Endothelial cell (in vitro differentiated cells): ENCODE measurements around the gene MED19. TPM values are rescaled to one million over a fixed set of nuclear protein-coding genes. Genes with fewer than 3 reads are reported as not detected.

ENCODE experiments used
- DNase-seq: peaks from one replicate; pipeline ENCODE4 v3.0.0; 2021; ENCODE audit warnings: low spot score
- H3K27ac Mint-ChIP-seq: one replicate; pipeline ENCODE4 v1.8.0; 2021; ENCODE audit warnings: mixed read lengths, inconsistent platforms; ENCODE audit not compliant: unreplicated experiment
- H3K27me3 Mint-ChIP-seq: one replicate; pipeline ENCODE4 v1.8.0; 2021; ENCODE audit warnings: mild to moderate bottlenecking, moderate library complexity, mixed read lengths, inconsistent platforms; ENCODE audit not compliant: unreplicated experiment
- H3K36me3 Mint-ChIP-seq: one replicate; pipeline ENCODE4 v1.8.0; 2021; ENCODE audit warnings: mild to moderate bottlenecking, low read depth, mixed read lengths, inconsistent platforms; ENCODE audit not compliant: unreplicated experiment
- H3K4me1 Mint-ChIP-seq: one replicate; pipeline ENCODE4 v1.8.0; 2021; ENCODE audit warnings: mild to moderate bottlenecking, mixed read lengths, inconsistent platforms; ENCODE audit not compliant: unreplicated experiment
- H3K4me3 Mint-ChIP-seq: one replicate; pipeline ENCODE4 v1.8.0; 2021; ENCODE audit warnings: mild to moderate bottlenecking, mixed read lengths, inconsistent platforms; ENCODE audit not compliant: unreplicated experiment
- H3K9me3 Mint-ChIP-seq: one replicate; pipeline ENCODE4 v1.8.0; 2021; ENCODE audit warnings: mixed read lengths, inconsistent platforms; ENCODE audit not compliant: unreplicated experiment
- CTCF ChIP-seq: fragments of 200-600 bp; sonication (generic); IDR thresholded peaks from one replicate; pipeline ENCODE4 v1.5.0; 2021; ENCODE audit warnings: antibody characterized with exemption; ENCODE audit not compliant: unreplicated experiment
- total RNA-seq: library from RNA; stranded (reverse); fragmentation: NEBNext Ultra II Directional; extraction: Animal tissue kit (Norgen Biotek cat#: 25700); gene quantifications from one replicate; pipeline ENCODE4 v1.2.1, GENCODE V29; 2021; ENCODE audit not compliant: unreplicated experiment

Gene MED19
- total RNA-seq, 1 donor from 2014 or later: 20.5 TPM

GRCh38 chr11:57741132-57742086 is 29.4 kb upstream of the MED19 start, which contains the start of gene SELENOH:
Gene SELENOH (plus strand): TSS chr11:57741491. CDS start chr11:57741596, 105 bp downstream.
- TF ChIP-seq CTCF: no peak
- DNase-seq: peak; percentile 92
- Mint-ChIP-seq H3K4me1 (peaks cover 33% of the 10 kb centered on the region), H3K27me3 (peaks cover 19% of the 10 kb centered on the region), H3K9me3 (no peaks in the 10 kb centered on the region), H3K27ac (peak within 1 kb of the TSS; percentile 99), H3K4me3 (peak within 1 kb of the TSS; percentile 100), H3K36me3 (peaks cover 45% of the 10 kb centered on the region)

- H3K9me3 Mint-ChIP-seq: peaks cover 4% of the 10 kb centered on the region
- H3K27ac Mint-ChIP-seq: peak overlapping the region; percentile 32
- H3K27me3 Mint-ChIP-seq: peaks cover 2% of the 10 kb centered on the region
- H3K4me1 Mint-ChIP-seq: peaks cover 12% of the 10 kb centered on the region
- H3K36me3 Mint-ChIP-seq: peaks cover 24% of the 10 kb centered on the region
- DNase-seq: no peak
- no peak overlapping the region for H3K4me3 Mint-ChIP-seq
- TF ChIP-seq CTCF: no peak
Observed at GRCh38 chr11:57735619-57736298, 23.7 kb upstream of the MED19 start.

GRCh38 chr11:57732661-57733060 is 20.6 kb upstream of the MED19 start:
- peaks cover 11% of the 10 kb centered on the region for H3K4me1 Mint-ChIP-seq
- no peak for TF ChIP-seq CTCF

GRCh38 chr11:57729479-57729878 is 17.5 kb upstream of the MED19 start:
- DNase-seq: no peak
- H3K27me3 Mint-ChIP-seq: peaks cover 9% of the 10 kb centered on the region
- no peaks in the 10 kb centered on the region for H3K9me3 Mint-ChIP-seq
- H3K36me3 Mint-ChIP-seq: no peaks in the 10 kb centered on the region
- no peak for TF ChIP-seq CTCF
- peaks cover 20% of the 10 kb centered on the region for H3K4me1 Mint-ChIP-seq
- no peak overlapping the region for H3K27ac Mint-ChIP-seq
- H3K4me3 Mint-ChIP-seq: no peak overlapping the region

More at GRCh38 chr11:57732661-57733060, 20.6 kb upstream of the MED19 start:
- no peak overlapping the region for H3K4me3 Mint-ChIP-seq
- peaks cover 4% of the 10 kb centered on the region for H3K27me3 Mint-ChIP-seq
- H3K27ac Mint-ChIP-seq: peak overlapping the region; percentile 94
- DNase-seq: no peak
- H3K9me3 Mint-ChIP-seq: peaks cover 4% of the 10 kb centered on the region
- peaks cover 8% of the 10 kb centered on the region for H3K36me3 Mint-ChIP-seq
